Measurements from ENCODE around the gene TRIOBP.

The TRIOBP gene

DNA sequence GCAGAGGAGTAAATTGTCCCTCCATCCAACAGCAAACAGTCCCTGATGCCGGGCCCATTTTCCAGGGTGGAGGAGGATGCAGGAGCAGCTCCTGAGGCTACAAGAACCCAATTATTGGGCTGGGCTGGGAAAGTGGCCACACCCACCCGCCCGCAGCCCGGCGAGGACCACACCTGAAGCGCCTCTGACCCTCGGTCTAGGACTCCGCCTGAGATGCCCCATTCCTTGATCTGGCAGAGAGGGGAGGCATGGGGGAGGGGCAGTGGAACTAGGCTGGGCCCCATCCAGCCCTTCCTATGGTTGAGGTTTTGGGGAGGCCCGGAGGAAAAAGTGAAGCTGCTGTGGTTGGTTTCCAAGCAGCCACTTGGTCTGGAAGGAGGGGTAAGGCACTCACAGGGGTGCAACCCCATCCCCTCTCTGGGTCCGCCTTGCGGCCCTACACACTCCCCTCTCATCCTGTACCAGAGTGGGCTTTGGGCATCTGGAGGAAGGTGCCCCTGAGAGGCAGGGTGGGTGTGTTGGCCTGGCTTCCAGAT lies 23.9 kb upstream of the TRIOBP start:
- no peak for DNase-seq (ENCODE audit: extremely low read depth, insufficient read length)
- no peaks in the 10 kb centered on the region for H3K27me3 ChIP-seq (replicated peaks; ENCODE audit: control insufficient read depth, insufficient read depth, low read length)
- H3K4me3 ChIP-seq (replicated peaks; ENCODE audit: low read depth, low read length), result no peak overlapping the region
- TF ChIP-seq, protein P1, sequence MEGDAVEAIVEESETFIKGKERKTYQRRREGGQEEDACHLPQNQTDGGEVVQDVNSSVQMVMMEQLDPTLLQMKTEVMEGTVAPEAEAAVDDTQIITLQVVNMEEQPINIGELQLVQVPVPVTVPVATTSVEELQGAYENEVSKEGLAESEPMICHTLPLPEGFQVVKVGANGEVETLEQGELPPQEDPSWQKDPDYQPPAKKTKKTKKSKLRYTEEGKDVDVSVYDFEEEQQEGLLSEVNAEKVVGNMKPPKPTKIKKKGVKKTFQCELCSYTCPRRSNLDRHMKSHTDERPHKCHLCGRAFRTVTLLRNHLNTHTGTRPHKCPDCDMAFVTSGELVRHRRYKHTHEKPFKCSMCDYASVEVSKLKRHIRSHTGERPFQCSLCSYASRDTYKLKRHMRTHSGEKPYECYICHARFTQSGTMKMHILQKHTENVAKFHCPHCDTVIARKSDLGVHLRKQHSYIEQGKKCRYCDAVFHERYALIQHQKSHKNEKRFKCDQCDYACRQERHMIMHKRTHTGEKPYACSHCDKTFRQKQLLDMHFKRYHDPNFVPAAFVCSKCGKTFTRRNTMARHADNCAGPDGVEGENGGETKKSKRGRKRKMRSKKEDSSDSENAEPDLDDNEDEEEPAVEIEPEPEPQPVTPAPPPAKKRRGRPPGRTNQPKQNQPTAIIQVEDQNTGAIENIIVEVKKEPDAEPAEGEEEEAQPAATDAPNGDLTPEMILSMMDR (IDR thresholded peaks at IDR 0.05; ENCODE audit: insufficient read depth, low read length, poor library complexity, severe bottlenecking), result no peak
- peaks cover 1% of the 10 kb centered on the region; the same call in 1 of the 2 replicates for H3K36me3 ChIP-seq (ENCODE audit: control insufficient read depth, insufficient read depth, low read length)

DNA sequence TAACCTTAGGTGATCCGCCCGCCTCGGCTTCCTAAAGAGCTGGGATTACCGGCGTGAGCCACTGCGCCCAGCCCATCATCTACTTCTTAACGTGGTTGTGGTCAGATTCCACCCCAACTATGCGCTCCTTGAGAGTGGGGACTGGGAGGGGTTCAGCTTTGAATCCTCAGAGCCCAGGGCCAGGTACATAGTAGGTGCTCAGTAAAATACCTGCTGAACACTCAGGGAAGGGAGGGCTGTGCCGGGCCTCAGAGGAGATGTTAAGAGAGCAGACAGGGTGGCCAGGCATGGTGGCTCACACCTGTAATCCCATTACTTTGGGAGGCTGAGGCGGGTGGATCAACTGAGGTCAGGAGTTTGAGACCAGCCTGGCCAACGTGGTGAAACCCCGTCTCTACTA lies 22.6 kb upstream of the TRIOBP start:
- peaks cover 5% of the 10 kb centered on the region for H3K36me3 ChIP-seq (ENCODE audit: control insufficient read depth, insufficient read depth, low read length)
- H3K4me3 ChIP-seq (replicated peaks; ENCODE audit: low read depth, low read length), result no peak overlapping the region
- no peak for DNase-seq (ENCODE audit: extremely low read depth, insufficient read length)
- TF ChIP-seq, protein P1 (IDR thresholded peaks at IDR 0.05; ENCODE audit: insufficient read depth, low read length, poor library complexity, severe bottlenecking), result no peak
- no peaks in the 10 kb centered on the region for H3K27me3 ChIP-seq (replicated peaks; ENCODE audit: control insufficient read depth, insufficient read depth, low read length)

DNA sequence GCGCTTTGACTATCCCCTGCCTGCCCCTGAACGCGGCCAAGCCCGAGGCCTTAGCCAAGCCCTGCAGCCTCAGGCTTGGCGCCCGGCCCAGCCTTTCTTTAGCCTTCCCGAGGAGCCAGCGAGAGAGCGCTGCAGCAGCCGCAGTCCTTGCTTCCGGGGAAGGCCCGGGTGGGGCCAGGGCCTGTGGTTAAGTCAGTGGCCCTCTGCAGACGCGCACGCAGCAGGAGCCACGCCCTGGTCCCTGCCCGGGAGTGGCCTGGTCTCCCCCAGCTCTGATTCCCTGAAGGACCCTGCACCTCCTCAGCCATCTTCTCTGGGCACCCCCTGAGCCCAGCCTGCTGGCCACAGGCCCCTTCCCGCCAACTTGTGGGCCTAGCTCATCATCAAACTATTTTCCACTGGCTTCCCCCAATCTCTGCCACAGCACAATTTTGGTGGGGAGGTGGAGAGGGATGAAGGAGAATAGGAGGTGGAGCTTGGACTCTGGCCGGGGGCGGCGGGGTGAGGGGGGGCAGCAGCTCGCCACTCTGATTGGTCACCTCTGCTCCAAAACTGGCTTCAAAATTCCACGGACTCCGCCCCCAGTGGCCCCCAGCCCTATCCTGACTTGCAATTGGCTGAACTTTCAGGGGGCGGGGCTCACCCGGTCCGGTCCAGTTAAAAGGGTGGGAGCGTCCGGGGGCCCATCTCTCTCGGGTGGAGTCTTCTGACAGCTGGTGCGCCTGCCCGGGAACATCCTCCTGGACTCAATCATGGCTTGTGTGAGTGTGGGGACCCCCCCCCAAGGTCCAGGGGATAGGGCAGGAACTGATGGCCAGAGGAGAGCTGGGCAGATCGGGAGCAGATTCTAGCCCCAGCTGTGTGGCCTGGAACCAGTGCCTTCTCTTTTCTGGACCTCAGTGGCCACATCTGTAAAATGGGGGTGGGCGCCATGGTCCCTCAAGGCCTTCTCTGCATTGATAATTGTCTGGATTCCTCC lies 21.6 kb upstream of the TRIOBP start, which contains the start of gene LGALS1:
LGALS1 (plus strand) TSS at position 686 of the 979 bp plus-strand sequence; CDS start at position 753, 67 bp downstream.
- TF ChIP-seq, protein P1 (IDR thresholded peaks at IDR 0.05; ENCODE audit: insufficient read depth, low read length, poor library complexity, severe bottlenecking), result no peak
- H3K36me3 ChIP-seq (ENCODE audit: control insufficient read depth, insufficient read depth, low read length), result peaks cover 10% of the 10 kb centered on the region
- H3K4me3 ChIP-seq (replicated peaks; ENCODE audit: low read depth, low read length), result peak within 1 kb of the TSS; percentile 84
- no peaks in the 10 kb centered on the region for H3K27me3 ChIP-seq (replicated peaks; ENCODE audit: control insufficient read depth, insufficient read depth, low read length)
- peak; percentile 86 for DNase-seq (ENCODE audit: extremely low read depth, insufficient read length)

DNA sequence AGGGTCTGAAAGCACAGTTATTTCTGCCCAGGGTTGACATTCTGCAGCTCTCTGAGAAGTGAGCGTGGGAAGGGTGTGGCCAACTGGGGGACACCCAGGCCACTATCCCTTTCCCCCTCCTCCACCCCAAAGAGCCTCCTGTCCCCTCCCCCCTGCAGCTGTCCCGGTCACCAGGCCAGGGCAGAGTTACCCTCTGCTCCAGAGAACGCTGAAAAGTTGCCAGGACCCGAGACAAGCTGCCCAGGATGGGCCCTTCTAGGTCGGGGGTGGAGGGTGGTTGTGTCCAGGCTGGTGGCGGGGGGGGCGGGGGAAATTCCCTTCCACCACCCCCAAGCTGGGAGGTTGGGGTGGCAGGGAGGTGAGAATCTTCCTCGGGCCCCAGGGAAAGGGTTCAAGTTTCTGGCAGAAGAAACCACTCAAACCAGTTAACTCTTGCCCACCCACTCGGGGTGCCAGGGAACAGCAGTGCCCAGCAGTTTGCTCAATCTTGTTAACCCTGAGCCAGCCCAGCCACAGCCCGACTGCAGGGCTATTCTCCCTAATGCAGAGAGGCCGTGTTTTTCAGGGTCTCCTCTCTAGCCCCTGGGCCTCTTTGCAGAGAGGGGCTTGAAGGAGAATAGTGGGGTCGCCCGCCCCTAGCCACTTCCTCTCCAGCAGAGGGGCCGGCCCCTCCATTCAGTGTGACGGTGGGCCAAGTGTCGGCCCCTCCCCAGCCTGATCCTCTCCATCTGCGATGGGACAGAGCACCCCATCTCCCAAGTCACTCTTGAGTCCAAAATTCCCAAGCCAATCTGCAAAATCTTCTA lies 20.7 kb upstream of the TRIOBP start:
- no peaks in the 10 kb centered on the region for H3K27me3 ChIP-seq (replicated peaks; ENCODE audit: control insufficient read depth, insufficient read depth, low read length)
- peaks cover 10% of the 10 kb centered on the region for H3K36me3 ChIP-seq (ENCODE audit: control insufficient read depth, insufficient read depth, low read length)
- peak overlapping the region; percentile 84 for H3K4me3 ChIP-seq (replicated peaks; ENCODE audit: low read depth, low read length)
- TF ChIP-seq, protein P1 (IDR thresholded peaks at IDR 0.05; ENCODE audit: insufficient read depth, low read length, poor library complexity, severe bottlenecking), result no peak
- no peak for DNase-seq (ENCODE audit: extremely low read depth, insufficient read length)

GRCh38 chr22:37676736-37677492 lies 19.9 kb upstream of the TRIOBP start:
- Histone ChIP-seq H3K36me3 (ENCODE audit: control insufficient read depth, insufficient read depth, low read length) (peaks cover 10% of the 10 kb centered on the region), H3K27me3 (replicated peaks; ENCODE audit: control insufficient read depth, insufficient read depth, low read length) (no peaks in the 10 kb centered on the region), H3K4me3 (replicated peaks; ENCODE audit: low read depth, low read length) (peak overlapping the region; percentile 84)
- peak; percentile 93 for DNase-seq (ENCODE audit: extremely low read depth, insufficient read length)
- TF ChIP-seq, protein P1 (IDR thresholded peaks at IDR 0.05; ENCODE audit: insufficient read depth, low read length, poor library complexity, severe bottlenecking), result no peak

Measured in GM06990 (cell line).